Fibroblast of skin of left quadriceps (primary cell): ENCODE results near the gene ST6GALNAC2.

Experiments used
- DNase-seq, 2 experiments: peaks; one replicate each; pipeline ENCODE4 v3.0.0-alpha.2; 2013; ENCODE audit warnings: low read depth in 2 of 2

ST6GALNAC2 gene

GRCh38 chr17:76599694-76600460, 14.2 kb upstream of the ST6GALNAC2 start:
- no peak for DNase-seq

GRCh38 chr17:76598004-76598439, 12.4 kb upstream of the ST6GALNAC2 start:
- no peak for DNase-seq

GRCh38 chr17:76597156-76598003, 11.7 kb upstream of the ST6GALNAC2 start:
- DNase-seq, result no peak

GRCh38 chr17:76594690-76595089, 9.0 kb upstream of the ST6GALNAC2 start:
- no peak for DNase-seq

GRCh38 chr17:76593959-76594358, 8.3 kb upstream of the ST6GALNAC2 start:
- no peak for DNase-seq

GRCh38 chr17:76593384-76593826, 7.7 kb upstream of the ST6GALNAC2 start:
- DNase-seq, result no peak

GRCh38 chr17:76588182-76588581, 2.5 kb upstream of the ST6GALNAC2 start:
- DNase-seq, result no peak

- no peak for DNase-seq
These were observed 1.3 kb upstream of the ST6GALNAC2 start for GRCh38 chr17:76586741-76587487.

- no peak for DNase-seq
These were observed 519 bp downstream of the ST6GALNAC2 start for GRCh38 chr17:76585033-76585648.

- no peak for DNase-seq
These were observed 1.1 kb downstream of the ST6GALNAC2 start for GRCh38 chr17:76584427-76585032.

GRCh38 chr17:76582660-76583059, 3.0 kb downstream of the ST6GALNAC2 start:
- DNase-seq, result no peak

- DNase-seq, result no peak
These were observed 4.1 kb downstream of the ST6GALNAC2 start for GRCh38 chr17:76581515-76581914.

- DNase-seq, result no peak
These were observed 6.4 kb downstream of the ST6GALNAC2 start for GRCh38 chr17:76579281-76579680.

GRCh38 chr17:76578376-76578775, 7.3 kb downstream of the ST6GALNAC2 start:
- DNase-seq, result no peak

- DNase-seq, result no peak
These were observed 7.8 kb downstream of the ST6GALNAC2 start for GRCh38 chr17:76577876-76578275.

- DNase-seq, result no peak
These were observed 9.5 kb downstream of the ST6GALNAC2 start for GRCh38 chr17:76576189-76576588.

GRCh38 chr17:76575570-76575969, 10.1 kb downstream of the ST6GALNAC2 start:
- DNase-seq, result no peak

GRCh38 chr17:76574166-76574565, 11.5 kb downstream of the ST6GALNAC2 start:
- DNase-seq, result no peak

GRCh38 chr17:76573096-76573495, 12.6 kb downstream of the ST6GALNAC2 start:
- DNase-seq, result no peak

- no peak for DNase-seq
These were observed 13.3 kb downstream of the ST6GALNAC2 start for GRCh38 chr17:76572201-76572910.
